COR-L47 (cell line): ENCODE measurements around the gene AKR1A1.
"Not testable (repeated sequence)": the region's sequence is repeated elsewhere in the genome, so short reads cannot be mapped to it uniquely, and the experiment has no call there.

ENCODE experiments used
- DNase-seq: peaks from one replicate; lab custom pipeline; 2025; lab: John Stamatoyannopoulos, UW

AKR1A1 gene

DNA sequence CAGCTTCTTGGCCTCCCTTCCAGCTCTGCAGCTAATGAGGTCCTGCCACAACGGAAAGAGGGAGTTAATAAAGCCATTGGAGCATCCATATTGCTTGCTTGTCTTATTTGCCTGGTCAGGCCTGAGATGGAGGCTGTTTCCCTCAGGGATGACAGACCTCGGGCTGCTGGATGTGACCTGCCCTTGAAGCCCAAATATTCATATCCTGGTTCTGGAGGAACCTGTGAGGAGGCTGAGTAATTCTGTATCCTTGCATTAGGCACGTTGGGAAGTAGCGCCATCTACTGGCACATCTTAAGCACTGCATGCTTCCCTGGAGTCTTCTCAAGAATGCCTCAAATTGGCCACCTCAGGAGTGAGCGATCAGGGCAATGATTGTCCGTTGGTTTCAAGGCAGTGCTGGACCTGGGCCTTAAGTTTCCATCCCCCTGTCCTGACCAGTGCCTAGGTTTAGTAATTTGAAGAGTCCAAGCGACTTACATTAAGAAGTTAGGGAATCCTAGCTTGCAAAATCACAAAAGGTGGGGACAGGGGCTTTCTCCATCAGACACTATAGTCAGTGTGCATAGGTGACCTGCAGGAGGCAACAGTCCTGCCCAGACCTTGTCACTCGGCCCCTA lies 19.4 kb downstream of the AKR1A1 start:
- no peak for DNase-seq

- DNase-seq, result no peak
Observed at GRCh38 chr1:45570631-45571030, 20.0 kb downstream of the AKR1A1 start.

DNA sequence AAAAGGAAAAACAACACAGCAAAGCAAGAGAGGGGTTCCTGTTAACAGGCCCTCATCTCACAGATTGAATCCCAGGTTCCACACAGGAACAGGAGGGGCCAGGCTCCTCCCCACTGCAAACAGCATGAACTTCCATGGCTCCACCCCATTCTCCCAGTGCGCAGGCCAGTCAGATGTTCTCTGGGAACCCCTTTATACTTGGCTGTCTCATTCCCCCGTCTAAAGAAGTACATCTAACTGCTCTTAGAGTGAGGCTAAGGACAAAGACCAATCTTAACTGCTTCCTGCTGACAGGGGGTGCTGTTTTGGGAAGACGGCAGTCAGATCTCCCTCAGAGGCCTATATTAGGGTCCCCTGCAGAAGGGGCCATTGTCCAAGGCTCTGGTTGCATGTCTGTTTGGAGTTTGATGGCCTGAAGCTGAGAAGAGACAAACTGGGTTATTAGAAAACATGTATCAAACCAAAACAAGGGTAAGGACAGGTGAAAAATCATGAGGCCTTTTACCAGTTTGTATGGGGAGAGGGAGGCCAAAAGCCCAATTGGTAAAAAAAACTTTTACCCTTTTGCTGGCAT lies 22.7 kb downstream of the AKR1A1 start:
- DNase-seq, result no peak

GRCh38 chr1:45574105-45574626 lies 23.5 kb downstream of the AKR1A1 start:
- DNase-seq, result no peak

- DNase-seq, result peak; percentile 80
Observed at GRCh38 chr1:45583264-45583665, 32.6 kb downstream of the AKR1A1 start.

DNA sequence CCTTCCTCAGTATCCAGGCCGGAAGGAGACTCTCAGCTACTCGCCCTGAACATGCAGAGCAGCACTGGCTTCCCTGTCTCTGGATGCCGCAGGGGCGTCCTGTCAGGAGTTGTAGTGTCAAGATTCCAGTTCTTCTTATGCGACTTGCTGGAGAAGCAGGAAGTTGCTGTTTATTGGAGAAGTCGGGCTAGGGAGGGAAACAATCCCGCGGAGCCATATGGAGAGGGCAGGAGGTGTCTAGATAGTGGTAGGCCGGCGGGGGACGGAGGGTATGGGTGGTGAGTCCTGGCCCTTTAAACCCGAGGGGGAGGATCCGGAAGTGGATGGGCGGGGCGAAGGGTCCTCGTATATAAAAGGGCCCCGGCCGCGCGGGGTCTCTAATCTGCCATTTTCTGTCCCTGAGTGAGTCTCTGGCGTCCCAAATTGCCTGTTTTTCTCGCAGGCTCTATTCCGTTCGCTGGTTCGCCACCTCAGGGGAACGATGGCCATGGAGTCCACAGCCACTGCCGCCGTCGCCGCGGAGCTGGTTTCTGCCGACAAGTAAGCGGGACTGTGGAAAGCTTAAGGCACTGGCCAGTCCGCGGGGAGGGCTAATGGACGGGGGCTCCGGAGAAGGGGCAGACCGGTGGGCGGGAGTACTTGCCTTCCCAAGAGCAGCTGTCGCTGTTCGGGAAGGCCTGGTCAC lies 33.2 kb downstream of the AKR1A1 start, which contains the start of gene NASP:
Gene NASP, plus strand, starts transcription at position 376 of the 685 bp plus-strand sequence. Its CDS starts 106 bp downstream, at position 482.
- peak; percentile 51 for DNase-seq

GRCh38 chr1:45584351-45585109 lies 33.9 kb downstream of the AKR1A1 start:
- peak; percentile 76 for DNase-seq

DNA sequence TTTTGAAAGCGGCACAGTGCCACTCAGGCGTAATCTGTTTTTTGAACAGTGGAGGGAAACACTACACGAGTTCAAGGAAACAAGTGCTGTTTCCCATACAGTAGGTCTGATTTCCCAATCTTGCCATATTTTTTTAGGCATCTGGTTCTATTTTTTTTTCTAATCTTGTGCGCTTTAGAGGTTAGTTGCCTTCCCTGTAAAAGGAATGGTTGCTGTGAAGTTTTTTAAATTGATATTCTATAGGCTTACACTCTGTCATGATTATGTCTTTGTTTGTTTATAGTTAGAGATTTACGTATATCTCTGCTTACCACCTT lies 34.4 kb downstream of the AKR1A1 start:
- no peak for DNase-seq

- DNase-seq, result no peak
Observed at GRCh38 chr1:45585496-45586075, 35.0 kb downstream of the AKR1A1 start.

DNA sequence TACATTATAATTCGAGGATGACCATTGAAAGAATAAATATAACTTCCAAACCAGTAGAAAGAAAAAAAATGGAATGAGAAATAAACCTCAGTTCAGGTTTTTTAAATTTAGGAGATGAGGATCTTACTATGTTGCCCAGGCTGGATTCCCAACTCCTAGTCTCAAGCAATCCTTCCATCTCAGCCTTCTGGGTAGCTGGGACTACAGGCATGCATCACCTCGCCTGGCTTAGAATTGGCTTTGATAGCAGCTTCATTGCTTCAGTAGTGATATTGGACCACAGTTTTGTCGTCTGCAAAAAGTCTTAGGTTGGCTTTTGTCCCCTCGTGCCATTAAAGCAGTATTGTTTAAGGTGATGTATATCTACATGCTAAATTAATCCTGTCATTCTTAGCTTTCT lies 36.1 kb downstream of the AKR1A1 start:
- no peak for DNase-seq

DNA sequence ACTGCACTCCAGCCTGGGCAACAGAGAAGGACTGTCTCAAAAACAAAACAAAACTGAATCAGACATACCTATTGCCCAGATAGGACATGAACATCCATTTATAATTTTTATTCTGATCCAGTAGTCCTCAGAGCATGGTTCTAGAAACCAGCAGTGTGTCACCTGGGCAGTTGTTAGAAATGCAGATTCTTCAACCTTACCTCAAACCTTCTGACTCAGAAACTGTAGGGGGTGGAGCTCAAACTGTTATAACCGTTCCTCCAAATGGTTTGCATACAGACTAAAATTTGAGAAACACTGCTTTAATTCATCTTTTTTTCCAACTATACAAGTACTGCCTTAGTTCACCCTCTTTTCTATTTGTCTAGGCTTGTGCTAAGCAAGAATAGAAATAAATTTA lies 39.2 kb downstream of the AKR1A1 start:
- DNase-seq, result no peak

DNA sequence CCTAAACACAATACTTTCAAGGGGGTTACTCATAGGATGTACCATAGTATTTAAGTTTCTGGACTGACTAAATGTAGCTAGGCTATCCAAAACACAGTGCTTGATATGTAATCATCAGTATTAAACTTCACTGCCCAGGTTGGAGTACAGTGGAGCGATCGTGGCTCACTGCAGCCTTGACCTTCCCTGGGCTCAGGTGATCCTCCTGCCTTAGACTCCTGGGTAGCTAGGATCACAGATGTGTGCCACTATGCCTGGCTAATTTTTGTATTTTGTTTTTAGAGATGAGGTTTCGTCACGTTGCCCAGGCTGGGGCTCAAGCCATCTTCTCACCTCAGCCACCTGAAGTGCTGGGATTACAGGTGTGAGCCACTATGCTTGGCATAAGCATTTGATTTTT lies 43.8 kb downstream of the AKR1A1 start:
- no peak for DNase-seq

- DNase-seq, result not testable (repeated sequence)
Observed at GRCh38 chr1:45596765-45597164, 46.1 kb downstream of the AKR1A1 start.

DNA sequence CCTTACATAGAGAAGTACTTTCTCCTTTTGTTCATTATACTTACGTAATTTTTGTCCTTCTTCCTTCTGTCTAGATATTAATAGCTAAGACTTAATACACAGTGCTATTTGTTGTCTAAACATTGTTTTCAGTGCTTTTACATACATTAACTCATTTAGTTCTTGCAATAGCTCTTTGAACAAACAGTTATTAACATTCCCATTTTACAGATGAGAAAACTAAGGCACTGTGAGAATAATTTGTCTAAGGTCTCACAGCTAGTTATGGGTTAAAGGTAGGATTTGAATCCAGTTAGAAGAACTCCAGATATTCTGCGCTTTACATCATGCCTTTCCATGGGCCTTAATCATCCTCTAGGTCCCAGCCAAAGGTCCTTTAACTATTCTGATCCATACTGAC lies 53.6 kb downstream of the AKR1A1 start:
- no peak for DNase-seq

- no peak for DNase-seq
Observed at GRCh38 chr1:45607404-45608074, 56.9 kb downstream of the AKR1A1 start.

GRCh38 chr1:45608175-45609156 lies 57.8 kb downstream of the AKR1A1 start:
- DNase-seq, result no peak

- no peak for DNase-seq
Observed at GRCh38 chr1:45610589-45611226, 60.1 kb downstream of the AKR1A1 start.

DNA sequence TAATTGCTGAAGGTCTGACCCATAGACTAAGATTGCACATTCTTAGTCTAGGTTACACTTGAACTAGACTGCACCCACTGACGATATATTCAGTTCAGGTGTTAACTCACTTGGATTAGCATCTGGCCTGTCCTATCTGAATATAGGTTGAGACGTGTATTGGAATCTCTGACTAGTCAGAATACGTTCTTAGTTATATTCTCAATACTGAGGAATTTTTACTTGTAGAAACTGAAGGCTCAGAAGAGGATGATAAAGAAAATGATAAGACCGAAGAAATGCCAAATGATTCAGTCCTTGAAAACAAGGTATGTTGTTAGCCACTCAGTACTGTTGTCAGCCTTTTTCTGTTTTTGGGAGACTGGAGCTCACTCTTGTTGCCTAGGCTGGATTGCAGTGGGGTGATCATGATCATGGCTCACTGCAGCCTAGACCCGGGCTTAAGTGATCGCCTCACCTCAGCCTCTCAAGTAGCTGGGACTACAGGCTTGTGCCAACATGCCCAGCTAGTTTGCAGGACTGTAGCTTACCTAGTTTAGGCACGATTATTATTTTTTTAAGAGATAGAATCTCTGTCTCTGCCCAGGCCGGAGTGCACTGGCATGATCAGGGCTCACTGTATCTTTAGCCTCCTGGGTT lies 62.4 kb downstream of the AKR1A1 start:
- no peak for DNase-seq

DNA sequence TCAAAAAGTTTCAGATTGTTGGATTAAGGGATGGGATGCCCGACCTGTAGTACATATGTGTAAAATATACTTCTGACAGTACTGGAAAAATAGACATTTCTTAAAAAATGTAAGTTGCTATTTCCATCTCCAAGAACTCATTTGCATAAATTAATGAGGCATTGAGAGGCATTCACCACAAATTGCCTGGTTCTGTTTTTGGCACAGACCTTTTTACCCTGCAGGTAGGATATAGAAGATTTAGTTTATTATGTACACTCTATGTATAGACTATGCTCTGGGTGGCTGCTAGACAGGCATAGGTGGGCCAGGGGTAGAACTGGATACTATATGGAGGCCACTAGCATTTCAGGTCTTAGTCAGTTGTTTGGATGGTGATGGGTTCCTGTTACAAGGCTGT lies 65.3 kb downstream of the AKR1A1 start:
- DNase-seq, result no peak
